Measurements from ENCODE around the gene EMP1. TPM values are rescaled to one million over a fixed set of nuclear protein-coding genes. Genes with fewer than 3 reads are reported as not detected.

The EMP1 gene
- total and polyA plus RNA-seq, 4 donors: 67.5 to 348 (median 167) TPM

DNA sequence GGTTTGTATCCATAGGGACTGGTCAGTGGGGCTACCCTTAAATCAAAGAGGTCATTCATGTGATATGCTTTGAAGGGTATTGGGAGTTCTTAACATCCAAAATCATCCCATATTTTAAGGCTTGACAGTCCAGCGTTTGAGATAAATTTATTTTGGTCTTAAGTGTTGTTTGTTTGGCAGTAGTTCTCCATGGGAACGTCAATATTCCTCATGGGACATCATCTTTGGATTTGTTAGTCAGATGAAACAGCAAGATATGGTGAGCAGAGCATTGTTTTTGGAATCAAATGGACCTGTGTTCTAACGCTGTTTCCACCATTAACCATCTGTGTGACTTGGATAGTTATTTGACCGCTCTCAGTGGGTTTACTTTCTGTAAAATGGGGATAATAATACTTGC is 47.1 kb upstream of the EMP1 start:
- ATAC-seq (ENCODE audit: insufficient read depth, low FRiP score) (no peak), DNase-seq (peak in 2 of 3 donors; percentile 29 to 49)
- 74 to 80% methylated on average over 4 of the region's 4 CpGs for WGBS, 2 donors
- H3K27me3 ChIP-seq (ENCODE audit: control insufficient read depth in 3 of 3, insufficient read depth in 3 of 3, low read length in 2 of 3): no peaks in the 10 kb centered on the region
- H3K27ac ChIP-seq (ENCODE audit: low read depth in 1 of 2, low read length in 1 of 2): no peak overlapping the region
- no peaks in the 10 kb centered on the region for H3K36me3 ChIP-seq (ENCODE audit: control insufficient read depth in 4 of 4, insufficient read depth in 4 of 4, low read length in 4 of 4)
- no peak overlapping the region for H3K4me3 ChIP-seq
- no peaks in the 10 kb centered on the region for H3K9me3 ChIP-seq (ENCODE audit: control insufficient read depth in 4 of 4, insufficient read depth in 3 of 4, low read length in 3 of 4)
- H3K4me1 ChIP-seq (ENCODE audit: control insufficient read depth in 5 of 5, insufficient read depth in 5 of 5, low read length in 5 of 5): peaks cover 0 to 58% (median 31%) of the 10 kb centered on the region in 5 donors
- TF ChIP-seq, protein P1, sequence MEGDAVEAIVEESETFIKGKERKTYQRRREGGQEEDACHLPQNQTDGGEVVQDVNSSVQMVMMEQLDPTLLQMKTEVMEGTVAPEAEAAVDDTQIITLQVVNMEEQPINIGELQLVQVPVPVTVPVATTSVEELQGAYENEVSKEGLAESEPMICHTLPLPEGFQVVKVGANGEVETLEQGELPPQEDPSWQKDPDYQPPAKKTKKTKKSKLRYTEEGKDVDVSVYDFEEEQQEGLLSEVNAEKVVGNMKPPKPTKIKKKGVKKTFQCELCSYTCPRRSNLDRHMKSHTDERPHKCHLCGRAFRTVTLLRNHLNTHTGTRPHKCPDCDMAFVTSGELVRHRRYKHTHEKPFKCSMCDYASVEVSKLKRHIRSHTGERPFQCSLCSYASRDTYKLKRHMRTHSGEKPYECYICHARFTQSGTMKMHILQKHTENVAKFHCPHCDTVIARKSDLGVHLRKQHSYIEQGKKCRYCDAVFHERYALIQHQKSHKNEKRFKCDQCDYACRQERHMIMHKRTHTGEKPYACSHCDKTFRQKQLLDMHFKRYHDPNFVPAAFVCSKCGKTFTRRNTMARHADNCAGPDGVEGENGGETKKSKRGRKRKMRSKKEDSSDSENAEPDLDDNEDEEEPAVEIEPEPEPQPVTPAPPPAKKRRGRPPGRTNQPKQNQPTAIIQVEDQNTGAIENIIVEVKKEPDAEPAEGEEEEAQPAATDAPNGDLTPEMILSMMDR (IDR thresholded peaks at IDR 0.05; ENCODE audit: control extremely low read depth, extremely low read depth): no peak
- H3K9ac ChIP-seq (ENCODE audit: insufficient read depth in 1 of 2, low read length in 2 of 2): no peak overlapping the region

GRCh38 chr12:13152281-13152680 is 44.2 kb upstream of the EMP1 start:
- DNase-seq (no peak), ATAC-seq (ENCODE audit: insufficient read depth, low FRiP score) (no peak)
- no peak overlapping the region for H3K9ac ChIP-seq (ENCODE audit: insufficient read depth in 1 of 2, low read length in 2 of 2)
- no peaks in the 10 kb centered on the region for H3K36me3 ChIP-seq (ENCODE audit: control insufficient read depth in 4 of 4, insufficient read depth in 4 of 4, low read length in 4 of 4)
- no peak overlapping the region for H3K27ac ChIP-seq (ENCODE audit: low read depth in 1 of 2, low read length in 1 of 2)
- H3K27me3 ChIP-seq (ENCODE audit: control insufficient read depth in 3 of 3, insufficient read depth in 3 of 3, low read length in 2 of 3): no peaks in the 10 kb centered on the region
- TF ChIP-seq, protein P1 (IDR thresholded peaks at IDR 0.05; ENCODE audit: control extremely low read depth, extremely low read depth): no peak
- H3K4me3 ChIP-seq: no peak overlapping the region
- peaks cover 0 to 37% (median 19%) of the 10 kb centered on the region in 5 donors for H3K4me1 ChIP-seq (ENCODE audit: control insufficient read depth in 5 of 5, insufficient read depth in 5 of 5, low read length in 5 of 5)
- H3K9me3 ChIP-seq (ENCODE audit: control insufficient read depth in 4 of 4, insufficient read depth in 3 of 4, low read length in 3 of 4): no peaks in the 10 kb centered on the region
- 73 to 87% methylated on average over 1 of the region's 1 CpG for WGBS, 2 donors

DNA sequence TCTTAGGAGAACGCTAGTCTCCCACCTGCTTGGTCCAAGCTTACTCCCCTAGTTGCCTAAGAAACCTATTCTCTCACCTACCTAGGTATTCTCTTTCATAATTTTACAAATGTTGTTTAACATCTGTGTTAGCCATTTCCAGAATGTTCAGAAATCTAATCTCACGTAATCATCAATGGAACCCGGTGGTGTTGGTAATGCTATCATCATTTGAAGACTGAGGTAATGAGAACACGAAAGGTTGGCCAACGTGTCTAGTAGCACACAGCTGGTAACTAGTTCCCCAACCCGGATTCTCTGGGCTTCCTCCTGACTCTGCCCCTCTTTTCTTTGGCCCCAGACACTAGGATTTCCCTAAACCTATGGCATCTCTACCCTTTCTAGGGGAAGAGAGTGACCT is 43.8 kb upstream of the EMP1 start:
- no peak for DNase-seq
- no peak for ATAC-seq (ENCODE audit: insufficient read depth, low FRiP score)
- Histone ChIP-seq H3K4me1 (ENCODE audit: control insufficient read depth in 5 of 5, insufficient read depth in 5 of 5, low read length in 5 of 5) (peaks cover 0 to 33% (median 14%) of the 10 kb centered on the region in 5 donors), H3K9me3 (ENCODE audit: control insufficient read depth in 4 of 4, insufficient read depth in 3 of 4, low read length in 3 of 4) (no peaks in the 10 kb centered on the region), H3K9ac (ENCODE audit: insufficient read depth in 1 of 2, low read length in 2 of 2) (no peak overlapping the region), H3K27me3 (ENCODE audit: control insufficient read depth in 3 of 3, insufficient read depth in 3 of 3, low read length in 2 of 3) (no peaks in the 10 kb centered on the region), H3K4me3 (no peak overlapping the region), H3K36me3 (ENCODE audit: control insufficient read depth in 4 of 4, insufficient read depth in 4 of 4, low read length in 4 of 4) (no peaks in the 10 kb centered on the region), H3K27ac (ENCODE audit: low read depth in 1 of 2, low read length in 1 of 2) (no peak overlapping the region)
- TF ChIP-seq, protein P1 (IDR thresholded peaks at IDR 0.05; ENCODE audit: control extremely low read depth, extremely low read depth): no peak
- 85 to 92% methylated on average over 6 of the region's 6 CpGs for WGBS, 2 donors

DNA sequence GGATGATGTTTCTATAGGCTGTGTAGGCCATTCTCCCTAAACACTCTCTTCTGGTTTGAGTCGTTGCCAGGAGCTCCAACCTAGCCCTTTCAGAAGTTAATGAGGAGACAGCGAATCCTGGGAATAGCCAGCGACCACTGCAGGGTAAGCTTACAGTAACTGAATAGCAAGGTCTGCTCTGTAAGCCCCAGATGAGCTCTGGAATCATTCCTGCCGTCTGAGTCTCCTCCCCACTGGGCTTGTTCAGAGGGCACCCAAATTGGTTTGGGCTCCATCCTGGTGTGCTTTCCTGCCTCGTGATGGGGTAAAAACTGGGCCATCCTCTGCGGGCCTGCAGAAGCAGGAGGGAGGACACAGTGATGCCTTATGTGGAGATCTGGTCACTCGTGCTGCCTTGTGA is 43.3 kb upstream of the EMP1 start:
- Histone ChIP-seq H3K9ac (ENCODE audit: insufficient read depth in 1 of 2, low read length in 2 of 2) (no peak overlapping the region), H3K9me3 (ENCODE audit: control insufficient read depth in 4 of 4, insufficient read depth in 3 of 4, low read length in 3 of 4) (no peaks in the 10 kb centered on the region), H3K4me3 (no peak overlapping the region), H3K36me3 (ENCODE audit: control insufficient read depth in 4 of 4, insufficient read depth in 4 of 4, low read length in 4 of 4) (no peaks in the 10 kb centered on the region), H3K27me3 (ENCODE audit: control insufficient read depth in 3 of 3, insufficient read depth in 3 of 3, low read length in 2 of 3) (no peaks in the 10 kb centered on the region), H3K4me1 (ENCODE audit: control insufficient read depth in 5 of 5, insufficient read depth in 5 of 5, low read length in 5 of 5) (peaks cover 0 to 28% (median 12%) of the 10 kb centered on the region in 5 donors), H3K27ac (ENCODE audit: low read depth in 1 of 2, low read length in 1 of 2) (peak overlapping the region in 1 of 2 donors; percentile 4)
- TF ChIP-seq, protein P1 (IDR thresholded peaks at IDR 0.05; ENCODE audit: control extremely low read depth, extremely low read depth): no peak
- DNase-seq (no peak), ATAC-seq (ENCODE audit: insufficient read depth, low FRiP score) (no peak)
- WGBS, 2 donors: 86 to 90% methylated on average over 7 of the region's 7 CpGs
